ENCODE measurements around the gene KASH5.
"Not testable (repeated sequence)": the region's sequence is repeated elsewhere in the genome, so short reads cannot be mapped to it uniquely, and the experiment has no call there.

Gene KASH5

GRCh38 chr19:49458567-49458903 lies 70.5 kb downstream of the KASH5 start:
- TF ChIP-seq, protein P1, sequence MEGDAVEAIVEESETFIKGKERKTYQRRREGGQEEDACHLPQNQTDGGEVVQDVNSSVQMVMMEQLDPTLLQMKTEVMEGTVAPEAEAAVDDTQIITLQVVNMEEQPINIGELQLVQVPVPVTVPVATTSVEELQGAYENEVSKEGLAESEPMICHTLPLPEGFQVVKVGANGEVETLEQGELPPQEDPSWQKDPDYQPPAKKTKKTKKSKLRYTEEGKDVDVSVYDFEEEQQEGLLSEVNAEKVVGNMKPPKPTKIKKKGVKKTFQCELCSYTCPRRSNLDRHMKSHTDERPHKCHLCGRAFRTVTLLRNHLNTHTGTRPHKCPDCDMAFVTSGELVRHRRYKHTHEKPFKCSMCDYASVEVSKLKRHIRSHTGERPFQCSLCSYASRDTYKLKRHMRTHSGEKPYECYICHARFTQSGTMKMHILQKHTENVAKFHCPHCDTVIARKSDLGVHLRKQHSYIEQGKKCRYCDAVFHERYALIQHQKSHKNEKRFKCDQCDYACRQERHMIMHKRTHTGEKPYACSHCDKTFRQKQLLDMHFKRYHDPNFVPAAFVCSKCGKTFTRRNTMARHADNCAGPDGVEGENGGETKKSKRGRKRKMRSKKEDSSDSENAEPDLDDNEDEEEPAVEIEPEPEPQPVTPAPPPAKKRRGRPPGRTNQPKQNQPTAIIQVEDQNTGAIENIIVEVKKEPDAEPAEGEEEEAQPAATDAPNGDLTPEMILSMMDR (IDR thresholded peaks at IDR 0.05; ENCODE audit: low read length): no peak
- no peak for TF ChIP-seq EZH2 (IDR thresholded peaks at IDR 0.05; ENCODE audit: borderline replicate concordance, low read length)
- H3K27me3 ChIP-seq (ENCODE audit: insufficient read depth, low read length): no peaks in the 10 kb centered on the region
- H3K9ac ChIP-seq (ENCODE audit: low read length): peak overlapping the region; percentile 57; the same call in 1 of the 2 replicates
- peak overlapping the region; percentile 71 for H3K27ac ChIP-seq (ENCODE audit: low read depth, low read length, poor library complexity, severe bottlenecking)
- H2AFZ ChIP-seq (ENCODE audit: low read length): no peak overlapping the region
- no peaks in the 10 kb centered on the region for H4K20me1 ChIP-seq (ENCODE audit: insufficient read depth, low read length)
- H3K79me2 ChIP-seq (ENCODE audit: insufficient read depth, low read length): no peaks in the 10 kb centered on the region
- H3K4me2 ChIP-seq (ENCODE audit: low read length): peak overlapping the region; percentile 47
- peaks cover 22% of the 10 kb centered on the region for H3K4me1 ChIP-seq (ENCODE audit: insufficient read depth, low read length, severe bottlenecking)
- no peaks in the 10 kb centered on the region for H3K9me2 ChIP-seq (ENCODE audit: low read depth, low read length)
- H3F3A ChIP-seq (ENCODE audit: insufficient read depth, low read length): no peaks in the 10 kb centered on the region
- peaks cover 13% of the 10 kb centered on the region; the same call in 1 of the 2 replicates for H3K36me3 ChIP-seq (ENCODE audit: insufficient read depth, low read length)
- H3K9me3 ChIP-seq (ENCODE audit: low read length): no peaks in the 10 kb centered on the region
- H3K4me3 ChIP-seq (ENCODE audit: low read depth, low read length, poor library complexity, severe bottlenecking): peak overlapping the region; percentile 21

- H3K4me1 ChIP-seq (ENCODE audit: insufficient read depth, low read length, severe bottlenecking): peaks cover 15% of the 10 kb centered on the region
- H3K4me3 ChIP-seq (ENCODE audit: low read depth, low read length, poor library complexity, severe bottlenecking): no peak overlapping the region
- no peaks in the 10 kb centered on the region for H4K20me1 ChIP-seq (ENCODE audit: insufficient read depth, low read length)
- H3K9me3 ChIP-seq (ENCODE audit: low read length): no peaks in the 10 kb centered on the region
- H2AFZ ChIP-seq (ENCODE audit: low read length): no peak overlapping the region
- TF ChIP-seq EZH2 (IDR thresholded peaks at IDR 0.05; ENCODE audit: borderline replicate concordance, low read length): no peak
- TF ChIP-seq, protein P1 (IDR thresholded peaks at IDR 0.05; ENCODE audit: low read length): no peak
- H3K27ac ChIP-seq (ENCODE audit: low read depth, low read length, poor library complexity, severe bottlenecking): no peak overlapping the region
- H3K36me3 ChIP-seq (ENCODE audit: insufficient read depth, low read length): peaks cover 11% of the 10 kb centered on the region; the same call in 1 of the 2 replicates
- no peaks in the 10 kb centered on the region for H3K27me3 ChIP-seq (ENCODE audit: insufficient read depth, low read length)
- no peak overlapping the region for H3K9ac ChIP-seq (ENCODE audit: low read length)
- H3K79me2 ChIP-seq (ENCODE audit: insufficient read depth, low read length): no peaks in the 10 kb centered on the region
- no peaks in the 10 kb centered on the region for H3K9me2 ChIP-seq (ENCODE audit: low read depth, low read length)
- H3F3A ChIP-seq (ENCODE audit: insufficient read depth, low read length): no peaks in the 10 kb centered on the region
- no peak overlapping the region for H3K4me2 ChIP-seq (ENCODE audit: low read length)
These were observed 71.3 kb downstream of the KASH5 start for GRCh38 chr19:49459388-49459787.

- not testable (repeated sequence) for H3K27ac ChIP-seq (ENCODE audit: low read depth, low read length, poor library complexity, severe bottlenecking); H3K9me3 ChIP-seq (ENCODE audit: low read length); H2AFZ ChIP-seq (ENCODE audit: low read length); H3K27me3 ChIP-seq (ENCODE audit: insufficient read depth, low read length); H3K9me2 ChIP-seq (ENCODE audit: low read depth, low read length); H4K20me1 ChIP-seq (ENCODE audit: insufficient read depth, low read length); H3K36me3 ChIP-seq (ENCODE audit: insufficient read depth, low read length); H3F3A ChIP-seq (ENCODE audit: insufficient read depth, low read length); H3K9ac ChIP-seq (ENCODE audit: low read length); H3K79me2 ChIP-seq (ENCODE audit: insufficient read depth, low read length); H3K4me2 ChIP-seq (ENCODE audit: low read length); H3K4me3 ChIP-seq (ENCODE audit: low read depth, low read length, poor library complexity, severe bottlenecking)
- H3K4me1 ChIP-seq (ENCODE audit: insufficient read depth, low read length, severe bottlenecking): peaks cover 14% of the 10 kb centered on the region
These were observed 73.1 kb downstream of the KASH5 start for GRCh38 chr19:49461130-49461529.

- peaks cover 14% of the 10 kb centered on the region for H3K4me1 ChIP-seq (ENCODE audit: insufficient read depth, low read length, severe bottlenecking)
- no peak overlapping the region for H3K9ac ChIP-seq (ENCODE audit: low read length)
- no peak overlapping the region for H2AFZ ChIP-seq (ENCODE audit: low read length)
- no peak overlapping the region for H3K27ac ChIP-seq (ENCODE audit: low read depth, low read length, poor library complexity, severe bottlenecking)
- no peaks in the 10 kb centered on the region for H3K79me2 ChIP-seq (ENCODE audit: insufficient read depth, low read length)
- H3K36me3 ChIP-seq (ENCODE audit: insufficient read depth, low read length): peaks cover 10% of the 10 kb centered on the region; the same call in 1 of the 2 replicates
- H4K20me1 ChIP-seq (ENCODE audit: insufficient read depth, low read length): no peaks in the 10 kb centered on the region
- no peak overlapping the region for H3K4me3 ChIP-seq (ENCODE audit: low read depth, low read length, poor library complexity, severe bottlenecking)
- no peak for TF ChIP-seq EZH2 (IDR thresholded peaks at IDR 0.05; ENCODE audit: borderline replicate concordance, low read length)
- TF ChIP-seq, protein P1 (IDR thresholded peaks at IDR 0.05; ENCODE audit: low read length): no peak
- no peaks in the 10 kb centered on the region for H3K9me2 ChIP-seq (ENCODE audit: low read depth, low read length)
- H3K27me3 ChIP-seq (ENCODE audit: insufficient read depth, low read length): no peaks in the 10 kb centered on the region
- no peak overlapping the region for H3K4me2 ChIP-seq (ENCODE audit: low read length)
- H3K9me3 ChIP-seq (ENCODE audit: low read length): no peaks in the 10 kb centered on the region
- no peaks in the 10 kb centered on the region for H3F3A ChIP-seq (ENCODE audit: insufficient read depth, low read length)
These were observed 73.6 kb downstream of the KASH5 start for GRCh38 chr19:49461656-49462055.
